Neural cell (in vitro differentiated cells): ENCODE results near the gene FAF2. TPM values are rescaled to one million over a fixed set of nuclear protein-coding genes. Genes with fewer than 3 reads are reported as not detected.
A peak's percentile ranks its signal among the peaks of the same experiment; 100 is the strongest.

Experiments used
- H2AFZ ChIP-seq: fragments of 200-600, 300-800 bp; sonication (generic), shearing (Covaris generic); 2 replicates; pipeline ENCODE4 v1.6.0; 2014; ENCODE audit warnings: low read depth, mild to moderate bottlenecking, antibody characterized with exemption, low read length, moderate library complexity
- H3F3A ChIP-seq: fragments of 200-600 bp; shearing (Covaris generic); 2 replicates; pipeline ENCODE4 v1.6.1; 2016; ENCODE audit warnings: mild to moderate bottlenecking, moderate library complexity, mixed read lengths, antibody characterized with exemption, low read length; ENCODE audit not compliant: insufficient read depth, poor library complexity, severe bottlenecking
- H3K27ac ChIP-seq: fragments of 200-600, 300-800 bp; sonication (generic), shearing (Covaris generic); 2 replicates; pipeline ENCODE4 v1.5.1; 2014; ENCODE audit warnings: mild to moderate bottlenecking, low read length, moderate library complexity
- H3K27me3 ChIP-seq: fragments of 300-800, 200-600 bp; sonication (generic), shearing (Covaris generic); 2 replicates; pipeline ENCODE4 v1.6.0; 2014; ENCODE audit warnings: mild to moderate bottlenecking, low read depth, low read length, moderate library complexity; ENCODE audit not compliant: insufficient read depth
- H3K36me3 ChIP-seq: fragments of 300-800, 200-600 bp; sonication (generic), shearing (Covaris generic); 2 replicates; pipeline ENCODE4 v1.5.1; 2014; ENCODE audit warnings: mild to moderate bottlenecking, antibody characterized with exemption, low read length, moderate library complexity; ENCODE audit not compliant: insufficient read depth
- H3K4me2 ChIP-seq: fragments of 300-800, 200-600 bp; sonication (generic), shearing (Covaris generic); 2 replicates; pipeline ENCODE4 v1.6.0; 2014; ENCODE audit warnings: mild to moderate bottlenecking, low read length
- H3K4me3 ChIP-seq: fragments of 300-800, 200-600 bp; sonication (generic), shearing (Covaris generic); 2 replicates; pipeline ENCODE4 v1.5.1; 2014; ENCODE audit warnings: mild to moderate bottlenecking, low read length, moderate library complexity
- H3K79me2 ChIP-seq: fragments of 200-600 bp; shearing (Covaris generic); replicated peaks from 2 replicates; pipeline ENCODE4 v1.6.0; 2014; ENCODE audit warnings: mild to moderate bottlenecking, low read length, moderate library complexity; ENCODE audit not compliant: insufficient read depth
- H3K9ac ChIP-seq: fragments of 300-800, 200-600 bp; sonication (generic), shearing (Covaris generic); 2 replicates; pipeline ENCODE4 v1.6.1; 2016; ENCODE audit warnings: mild to moderate bottlenecking, low read length, mixed read lengths
- H3K9me2 ChIP-seq: fragments of 200-600 bp; shearing (Covaris generic); 2 replicates; pipeline ENCODE4 v1.6.1; 2016; ENCODE audit warnings: mild to moderate bottlenecking, low read length, mixed read lengths; ENCODE audit not compliant: insufficient read depth
- H3K9me3 ChIP-seq: fragments of 200-600, 300-800 bp; sonication (generic), shearing (Covaris generic); 2 replicates; pipeline ENCODE4 v1.6.1; 2016; ENCODE audit warnings: mild to moderate bottlenecking, mixed run types, low read length, moderate library complexity, mixed read lengths
- H4K20me1 ChIP-seq: fragments of 200-600 bp; shearing (Covaris generic); 2 replicates; pipeline ENCODE4 v1.6.1; 2016; ENCODE audit warnings: mild to moderate bottlenecking, mixed run types; ENCODE audit not compliant: insufficient read depth
- EP300 ChIP-seq: fragments of 450-650 bp; conservative IDR thresholded peaks from 2 replicates; pipeline ENCODE4 v1.6.1; 2014; ENCODE audit warnings: antibody characterized with exemption, mild to moderate bottlenecking, moderate library complexity; ENCODE audit not compliant: poor library complexity, severe bottlenecking
- EZH2 ChIP-seq: fragments of 200-600, 300-800 bp; shearing (Covaris generic), sonication (generic); IDR thresholded peaks from 2 replicates; pipeline ENCODE4 v1.6.1; 2014; ENCODE audit warnings: antibody characterized with exemption, low read length, borderline replicate concordance, mild to moderate bottlenecking; ENCODE audit not compliant: insufficient read depth, poor library complexity, severe bottlenecking
- MXI1 ChIP-seq: fragments of 450-650 bp; conservative IDR thresholded peaks from 2 replicates; pipeline ENCODE4 v1.6.1; 2014; ENCODE audit warnings: antibody characterized with exemption, mild to moderate bottlenecking; ENCODE audit not compliant: poor library complexity, severe bottlenecking
- POLR2AphosphoS5 ChIP-seq: IDR thresholded peaks from 2 replicates; pipeline ENCODE4 v1.6.1; 2012
- RAD21 ChIP-seq: fragments of 450-650 bp; conservative IDR thresholded peaks from 2 replicates; pipeline ENCODE4 v1.6.1; 2014; ENCODE audit warnings: antibody characterized with exemption, mild to moderate bottlenecking, moderate library complexity
- SMC3 ChIP-seq: fragments of 450-650 bp; conservative IDR thresholded peaks from 2 replicates; pipeline ENCODE4 v1.6.1; 2014; ENCODE audit warnings: antibody characterized with exemption, mild to moderate bottlenecking, moderate library complexity; ENCODE audit not compliant: poor library complexity
- TAF1 ChIP-seq: IDR thresholded peaks from 2 replicates; pipeline ENCODE4 v1.6.1; 2012; ENCODE audit warnings: low read depth
- polyA plus RNA-seq: library from polyadenylated mRNA; depleted of rRNA; stranded (reverse); fragments of >200 nt; gene quantifications from 2 replicates; pipeline ENCODE4 v1.2.3, GENCODE V29; 2014
- TF ChIP-seq, protein P1 (sequence below): fragments of 450-650 bp; IDR thresholded peaks from 2 replicates; pipeline ENCODE4 v1.5.1; 2014; ENCODE audit warnings: antibody characterized with exemption, mild to moderate bottlenecking, moderate library complexity; ENCODE audit not compliant: poor library complexity, severe bottlenecking
- TF ChIP-seq, protein P2 (sequence below): IDR thresholded peaks from 2 replicates; pipeline ENCODE4 v1.6.1; 2012; ENCODE audit warnings: borderline replicate concordance

FAF2 gene
- polyA plus RNA-seq, 1 donor from 2014 or later, result 30.8 TPM

GRCh38 chr5:176534640-176535039 lies 86.5 kb downstream of the FAF2 start:
- H3K36me3 ChIP-seq, result no peaks in the 10 kb centered on the region
- no peaks in the 10 kb centered on the region for H3F3A ChIP-seq
- peak overlapping the region; percentile 26 for H3K4me2 ChIP-seq
- no peaks in the 10 kb centered on the region for H3K9me2 ChIP-seq
- H3K79me2 ChIP-seq, result peaks cover 54% of the 10 kb centered on the region
- no peak overlapping the region for H2AFZ ChIP-seq
- no peaks in the 10 kb centered on the region for H3K27me3 ChIP-seq
- H4K20me1 ChIP-seq, result peaks cover 28% of the 10 kb centered on the region
- H3K9me3 ChIP-seq, result no peaks in the 10 kb centered on the region
- TF ChIP-seq, protein P1, sequence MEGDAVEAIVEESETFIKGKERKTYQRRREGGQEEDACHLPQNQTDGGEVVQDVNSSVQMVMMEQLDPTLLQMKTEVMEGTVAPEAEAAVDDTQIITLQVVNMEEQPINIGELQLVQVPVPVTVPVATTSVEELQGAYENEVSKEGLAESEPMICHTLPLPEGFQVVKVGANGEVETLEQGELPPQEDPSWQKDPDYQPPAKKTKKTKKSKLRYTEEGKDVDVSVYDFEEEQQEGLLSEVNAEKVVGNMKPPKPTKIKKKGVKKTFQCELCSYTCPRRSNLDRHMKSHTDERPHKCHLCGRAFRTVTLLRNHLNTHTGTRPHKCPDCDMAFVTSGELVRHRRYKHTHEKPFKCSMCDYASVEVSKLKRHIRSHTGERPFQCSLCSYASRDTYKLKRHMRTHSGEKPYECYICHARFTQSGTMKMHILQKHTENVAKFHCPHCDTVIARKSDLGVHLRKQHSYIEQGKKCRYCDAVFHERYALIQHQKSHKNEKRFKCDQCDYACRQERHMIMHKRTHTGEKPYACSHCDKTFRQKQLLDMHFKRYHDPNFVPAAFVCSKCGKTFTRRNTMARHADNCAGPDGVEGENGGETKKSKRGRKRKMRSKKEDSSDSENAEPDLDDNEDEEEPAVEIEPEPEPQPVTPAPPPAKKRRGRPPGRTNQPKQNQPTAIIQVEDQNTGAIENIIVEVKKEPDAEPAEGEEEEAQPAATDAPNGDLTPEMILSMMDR, result no peak
- H3K9ac ChIP-seq, result peak overlapping the region; percentile 23
- peak overlapping the region; percentile 99 for H3K4me3 ChIP-seq
- no peak overlapping the region for H3K27ac ChIP-seq

- H3K79me2 ChIP-seq, result peaks cover 54% of the 10 kb centered on the region
- H3K4me3 ChIP-seq, result peak overlapping the region; percentile 99
- peaks cover 28% of the 10 kb centered on the region for H4K20me1 ChIP-seq
- H3K27ac ChIP-seq, result peak overlapping the region; percentile 99
- TF ChIP-seq EP300 (no peak), RAD21 (no peak), MXI1 (no peak), EZH2 (no peak), TAF1 (no peak), POLR2AphosphoS5 (no peak), SMC3 (no peak)
- TF ChIP-seq, protein P2, sequence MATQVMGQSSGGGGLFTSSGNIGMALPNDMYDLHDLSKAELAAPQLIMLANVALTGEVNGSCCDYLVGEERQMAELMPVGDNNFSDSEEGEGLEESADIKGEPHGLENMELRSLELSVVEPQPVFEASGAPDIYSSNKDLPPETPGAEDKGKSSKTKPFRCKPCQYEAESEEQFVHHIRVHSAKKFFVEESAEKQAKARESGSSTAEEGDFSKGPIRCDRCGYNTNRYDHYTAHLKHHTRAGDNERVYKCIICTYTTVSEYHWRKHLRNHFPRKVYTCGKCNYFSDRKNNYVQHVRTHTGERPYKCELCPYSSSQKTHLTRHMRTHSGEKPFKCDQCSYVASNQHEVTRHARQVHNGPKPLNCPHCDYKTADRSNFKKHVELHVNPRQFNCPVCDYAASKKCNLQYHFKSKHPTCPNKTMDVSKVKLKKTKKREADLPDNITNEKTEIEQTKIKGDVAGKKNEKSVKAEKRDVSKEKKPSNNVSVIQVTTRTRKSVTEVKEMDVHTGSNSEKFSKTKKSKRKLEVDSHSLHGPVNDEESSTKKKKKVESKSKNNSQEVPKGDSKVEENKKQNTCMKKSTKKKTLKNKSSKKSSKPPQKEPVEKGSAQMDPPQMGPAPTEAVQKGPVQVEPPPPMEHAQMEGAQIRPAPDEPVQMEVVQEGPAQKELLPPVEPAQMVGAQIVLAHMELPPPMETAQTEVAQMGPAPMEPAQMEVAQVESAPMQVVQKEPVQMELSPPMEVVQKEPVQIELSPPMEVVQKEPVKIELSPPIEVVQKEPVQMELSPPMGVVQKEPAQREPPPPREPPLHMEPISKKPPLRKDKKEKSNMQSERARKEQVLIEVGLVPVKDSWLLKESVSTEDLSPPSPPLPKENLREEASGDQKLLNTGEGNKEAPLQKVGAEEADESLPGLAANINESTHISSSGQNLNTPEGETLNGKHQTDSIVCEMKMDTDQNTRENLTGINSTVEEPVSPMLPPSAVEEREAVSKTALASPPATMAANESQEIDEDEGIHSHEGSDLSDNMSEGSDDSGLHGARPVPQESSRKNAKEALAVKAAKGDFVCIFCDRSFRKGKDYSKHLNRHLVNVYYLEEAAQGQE, result no peak
- TF ChIP-seq, protein P1, result no peak
- peak overlapping the region; percentile 94 for H3K4me2 ChIP-seq
- H3K9ac ChIP-seq, result peak overlapping the region; percentile 96
- H3K9me3 ChIP-seq, result no peaks in the 10 kb centered on the region
- H3K27me3 ChIP-seq, result no peaks in the 10 kb centered on the region
- no peak overlapping the region for H2AFZ ChIP-seq
- no peaks in the 10 kb centered on the region for H3K36me3 ChIP-seq
- H3F3A ChIP-seq, result no peaks in the 10 kb centered on the region
- no peaks in the 10 kb centered on the region for H3K9me2 ChIP-seq
These were observed 87.0 kb downstream of the FAF2 start for GRCh38 chr5:176535101-176535663.
